ENCODE data around the gene ARID1B. TPM values are rescaled to one million over a fixed set of nuclear protein-coding genes. Genes with fewer than 3 reads are reported as not detected.

The ARID1B gene
- total RNA-seq, 1 experiment from 2014 or later, result 60.3 TPM

- POLR2A ChIA-PET, result no interaction called here
- H3K4me3 Mint-ChIP-seq, result no peak overlapping the region
- H3K27ac Mint-ChIP-seq, result no peak overlapping the region
- no peaks in the 10 kb centered on the region; the same call in 1 of the 2 replicates for H3K27me3 Mint-ChIP-seq (ENCODE audit: low read depth)
- CTCF ChIA-PET, result interaction anchor here (1.3 to 2.6 kb wide), 2 partner anchors 10 to 20 kb away, joined by 3 to 18 read pairs; no protein-coding TSS in a partner anchor
- DNase-seq (ENCODE audit: low spot score) (no peak), ATAC-seq (no peak; the same call in 1 of the 2 replicates)
- TF ChIP-seq ATF1 (CRISPR knock-in tag; IDR thresholded peaks at IDR 0.05) (no peak), ZNF416 (CRISPR knock-in tag; IDR thresholded peaks at IDR 0.05) (no peak)
- TF ChIP-seq, protein P1, sequence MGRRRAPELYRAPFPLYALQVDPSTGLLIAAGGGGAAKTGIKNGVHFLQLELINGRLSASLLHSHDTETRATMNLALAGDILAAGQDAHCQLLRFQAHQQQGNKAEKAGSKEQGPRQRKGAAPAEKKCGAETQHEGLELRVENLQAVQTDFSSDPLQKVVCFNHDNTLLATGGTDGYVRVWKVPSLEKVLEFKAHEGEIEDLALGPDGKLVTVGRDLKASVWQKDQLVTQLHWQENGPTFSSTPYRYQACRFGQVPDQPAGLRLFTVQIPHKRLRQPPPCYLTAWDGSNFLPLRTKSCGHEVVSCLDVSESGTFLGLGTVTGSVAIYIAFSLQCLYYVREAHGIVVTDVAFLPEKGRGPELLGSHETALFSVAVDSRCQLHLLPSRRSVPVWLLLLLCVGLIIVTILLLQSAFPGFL (CRISPR knock-in tag; IDR thresholded peaks at IDR 0.05; ENCODE audit: borderline replicate concordance), result no peak
- TF ChIP-seq, protein P2, sequence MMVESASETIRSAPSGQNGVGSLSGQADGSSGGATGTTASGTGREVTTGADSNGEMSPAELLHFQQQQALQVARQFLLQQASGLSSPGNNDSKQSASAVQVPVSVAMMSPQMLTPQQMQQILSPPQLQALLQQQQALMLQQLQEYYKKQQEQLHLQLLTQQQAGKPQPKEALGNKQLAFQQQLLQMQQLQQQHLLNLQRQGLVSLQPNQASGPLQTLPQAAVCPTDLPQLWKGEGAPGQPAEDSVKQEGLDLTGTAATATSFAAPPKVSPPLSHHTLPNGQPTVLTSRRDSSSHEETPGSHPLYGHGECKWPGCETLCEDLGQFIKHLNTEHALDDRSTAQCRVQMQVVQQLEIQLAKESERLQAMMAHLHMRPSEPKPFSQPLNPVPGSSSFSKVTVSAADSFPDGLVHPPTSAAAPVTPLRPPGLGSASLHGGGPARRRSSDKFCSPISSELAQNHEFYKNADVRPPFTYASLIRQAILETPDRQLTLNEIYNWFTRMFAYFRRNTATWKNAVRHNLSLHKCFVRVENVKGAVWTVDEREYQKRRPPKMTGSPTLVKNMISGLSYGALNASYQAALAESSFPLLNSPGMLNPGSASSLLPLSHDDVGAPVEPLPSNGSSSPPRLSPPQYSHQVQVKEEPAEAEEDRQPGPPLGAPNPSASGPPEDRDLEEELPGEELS (CRISPR knock-in tag; IDR thresholded peaks at IDR 0.05), result no peak
- H3K9me3 Mint-ChIP-seq, result peaks cover 15% of the 10 kb centered on the region
- peaks cover 5% of the 10 kb centered on the region; the same call in 1 of the 2 replicates for H3K36me3 Mint-ChIP-seq
- no peaks in the 10 kb centered on the region for H3K4me1 Mint-ChIP-seq
These were observed 469.0 kb downstream of the ARID1B start for GRCh38 chr6:157246048-157246630.

DNA sequence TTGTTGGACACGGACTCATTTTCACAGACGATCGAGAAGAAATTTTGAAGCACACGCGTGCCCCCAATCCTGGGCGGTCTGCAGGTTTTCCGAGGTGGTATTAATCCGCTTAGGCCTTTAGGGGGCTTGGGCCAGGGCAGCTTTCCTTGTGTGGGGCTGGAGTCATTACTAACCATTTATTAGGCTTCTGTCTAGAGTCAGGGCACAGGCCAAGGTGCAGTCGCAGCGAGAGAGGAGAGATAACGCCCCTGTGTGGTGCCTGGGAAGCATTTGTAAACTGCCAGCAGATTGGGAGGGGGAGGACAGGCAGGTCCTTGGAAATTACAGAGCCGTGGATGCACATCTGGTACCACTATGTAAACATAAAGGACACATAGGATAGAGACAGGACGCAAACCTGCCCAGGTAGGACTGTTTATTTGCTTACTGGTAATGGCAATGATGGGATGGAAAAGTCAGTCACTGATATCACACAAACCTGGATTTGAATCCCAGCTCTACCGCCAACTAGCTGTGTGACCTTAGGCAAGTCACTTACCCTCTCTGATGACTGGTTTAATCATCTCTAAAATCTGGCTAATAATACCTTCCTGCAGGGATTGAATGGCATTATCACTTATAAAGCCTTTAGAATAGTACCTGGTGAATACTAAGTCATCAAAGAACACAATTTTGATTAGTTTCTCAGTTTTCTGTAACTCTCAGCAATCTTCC, 469.8 kb downstream of the ARID1B start:
- no peak for DNase-seq (ENCODE audit: low spot score)
- H3K9me3 Mint-ChIP-seq, result peaks cover 13% of the 10 kb centered on the region
- H3K4me1 Mint-ChIP-seq, result no peaks in the 10 kb centered on the region
- ATAC-seq, result peak; percentile 81
- H3K36me3 Mint-ChIP-seq, result peaks cover 5% of the 10 kb centered on the region; the same call in 1 of the 2 replicates
- ChIA-PET POLR2A (no interaction called here), CTCF (interaction anchor here (2.6 kb wide), 1 partner anchor 11 kb away, joined by 18 read pairs; no protein-coding TSS in a partner anchor)
- TF ChIP-seq ATF6 (CRISPR knock-in tag; IDR thresholded peaks at IDR 0.05) (no peak), AR (CRISPR knock-in tag; IDR thresholded peaks at IDR 0.05) (no peak), ZNF219 (CRISPR knock-in tag; IDR thresholded peaks at IDR 0.05; ENCODE audit: borderline replicate concordance) (no peak), ELF4 (CRISPR knock-in tag; IDR thresholded peaks at IDR 0.05; ENCODE audit: low read depth) (no peak), TP53 (CRISPR knock-in tag; IDR thresholded peaks at IDR 0.05) (no peak), NR1H2 (CRISPR knock-in tag; IDR thresholded peaks at IDR 0.05) (no peak), KAT7 (CRISPR knock-in tag; IDR thresholded peaks at IDR 0.05; ENCODE audit: borderline replicate concordance) (no peak), NFE2L1 (CRISPR knock-in tag; IDR thresholded peaks at IDR 0.05) (no peak), NR3C1 (CRISPR knock-in tag; conservative IDR thresholded peaks at IDR 0.05; ENCODE audit: low read depth) (no peak), SP1 (CRISPR knock-in tag; conservative IDR thresholded peaks at IDR 0.05) (no peak), ZMAT4 (CRISPR knock-in tag; IDR thresholded peaks at IDR 0.05) (no peak)
- TF ChIP-seq, protein P2 (CRISPR knock-in tag; IDR thresholded peaks at IDR 0.05), result no peak
- TF ChIP-seq, protein P3, sequence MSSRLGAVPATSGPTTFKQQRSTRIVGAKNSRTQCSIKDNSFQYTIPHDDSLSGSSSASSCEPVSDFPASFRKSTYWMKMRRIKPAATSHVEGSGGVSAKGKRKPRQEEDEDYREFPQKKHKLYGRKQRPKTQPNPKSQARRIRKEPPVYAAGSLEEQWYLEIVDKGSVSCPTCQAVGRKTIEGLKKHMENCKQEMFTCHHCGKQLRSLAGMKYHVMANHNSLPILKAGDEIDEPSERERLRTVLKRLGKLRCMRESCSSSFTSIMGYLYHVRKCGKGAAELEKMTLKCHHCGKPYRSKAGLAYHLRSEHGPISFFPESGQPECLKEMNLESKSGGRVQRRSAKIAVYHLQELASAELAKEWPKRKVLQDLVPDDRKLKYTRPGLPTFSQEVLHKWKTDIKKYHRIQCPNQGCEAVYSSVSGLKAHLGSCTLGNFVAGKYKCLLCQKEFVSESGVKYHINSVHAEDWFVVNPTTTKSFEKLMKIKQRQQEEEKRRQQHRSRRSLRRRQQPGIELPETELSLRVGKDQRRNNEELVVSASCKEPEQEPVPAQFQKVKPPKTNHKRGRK (CRISPR knock-in tag; IDR thresholded peaks at IDR 0.05; ENCODE audit: borderline replicate concordance), result no peak
- H3K27me3 Mint-ChIP-seq (ENCODE audit: low read depth), result no peaks in the 10 kb centered on the region; the same call in 1 of the 2 replicates
- H3K27ac Mint-ChIP-seq, result no peak overlapping the region
- H3K4me3 Mint-ChIP-seq, result no peak overlapping the region
